OCI-LY7 (cell line): ENCODE results near the gene GOLIM4. TPM values are rescaled to one million over a fixed set of nuclear protein-coding genes. Genes with fewer than 3 reads are reported as not detected.

Experiments
- BruUV-seq: library from RNA; stranded (reverse); fragments of 400-500 nt; replicated peaks from 2 replicates; lab custom pipeline; 2021; lab: Mats Ljungman, UMichigan
- CTCF ChIA-PET: fragments of 300-600 bp; sonication (Branson Sonifier 250); formaldehyde crosslinking; loops from one replicate; lab custom pipeline; 2022; ENCODE audit warnings: antibody characterized with exemption; ENCODE audit not compliant: unreplicated experiment; lab: Charles Lee
- POLR2A ChIA-PET: fragments of 300-600 bp; sonication (Branson Sonifier 250); formaldehyde crosslinking; loops from one replicate; lab custom pipeline; 2022; ENCODE audit warnings: antibody characterized with exemption; lab: Charles Lee
- DNase-seq: peaks from one replicate; pipeline ENCODE4 v3.0.0-alpha.2; 2015; ENCODE audit warnings: low spot score
- H2AFZ ChIP-seq: fragments of 200-600 bp; sonication (generic), shearing (Covaris generic); 2 replicates; pipeline ENCODE4 v1.6.1; 2014; ENCODE audit warnings: mild to moderate bottlenecking, antibody characterized with exemption, low read length, moderate library complexity
- H3K27ac ChIP-seq: fragments of 200-600 bp; sonication (generic); 2 replicates; pipeline ENCODE4 v1.5.1; 2014; ENCODE audit warnings: mixed run types, low read depth, mild to moderate bottlenecking, moderate library complexity, low read length, inconsistent platforms; ENCODE audit not compliant: poor library complexity, severe bottlenecking
- H3K36me3 ChIP-seq: fragments of 200-600 bp; sonication (generic); 2 replicates; pipeline ENCODE4 v1.6.1; 2014; ENCODE audit warnings: mild to moderate bottlenecking, antibody characterized with exemption, low read length, moderate library complexity, mixed read lengths; ENCODE audit not compliant: insufficient read depth
- H3K4me1 ChIP-seq: fragments of 200-600 bp; sonication (generic); 2 replicates; pipeline ENCODE4 v1.5.1; 2014; ENCODE audit warnings: mild to moderate bottlenecking, low read length; ENCODE audit not compliant: insufficient read depth, poor library complexity, severe bottlenecking
- H3K4me2 ChIP-seq: fragments of 200-600 bp; sonication (generic); 2 replicates; pipeline ENCODE4 v1.6.1; 2014; ENCODE audit warnings: mild to moderate bottlenecking, low read length
- H3K4me3 ChIP-seq: fragments of 200-600 bp; sonication (generic); 2 replicates; pipeline ENCODE4 v1.5.1; 2014; ENCODE audit warnings: mild to moderate bottlenecking, low read depth, low read length; ENCODE audit not compliant: poor library complexity, severe bottlenecking
- H3K79me2 ChIP-seq: fragments of 200-600 bp; sonication (generic); 2 replicates; pipeline ENCODE4 v1.6.1; 2016; ENCODE audit warnings: low read depth, mild to moderate bottlenecking, low read length, moderate library complexity, mixed read lengths; ENCODE audit not compliant: insufficient read depth
- H3K9me2 ChIP-seq: fragments of 200-600 bp; sonication (generic); 2 replicates; pipeline ENCODE4 v1.6.1; 2016; ENCODE audit warnings: mild to moderate bottlenecking, low read length, mixed read lengths; ENCODE audit not compliant: insufficient read depth
- H3K9me3 ChIP-seq: fragments of 200-600 bp; sonication (generic); 2 replicates; pipeline ENCODE4 v1.6.1; 2014; ENCODE audit warnings: mild to moderate bottlenecking, mixed run types, low read length, mixed read lengths
- H4K20me1 ChIP-seq: fragments of 200-600 bp; sonication (generic); 2 replicates; pipeline ENCODE4 v1.6.1; 2014; ENCODE audit warnings: mild to moderate bottlenecking, antibody characterized with exemption, low read length, moderate library complexity, mixed read lengths; ENCODE audit not compliant: insufficient read depth
- CTCF ChIP-seq: fragments of 200-600 bp; sonication (generic); conservative IDR thresholded peaks from 2 replicates; pipeline ENCODE4 v1.5.1; 2014; ENCODE audit warnings: mild to moderate bottlenecking, antibody characterized with exemption, low read length, moderate library complexity, mixed read lengths
- EZH2phosphoT487 ChIP-seq: fragments of 200-600 bp; sonication (generic); IDR thresholded peaks from 2 replicates; pipeline ENCODE4 v1.6.1; 2018; ENCODE audit warnings: low read depth, borderline replicate concordance, mild to moderate bottlenecking, mixed run types, antibody characterized with exemption, low read length, moderate library complexity, mixed read lengths
- intact Hi-C: fragments of 100-400 bp; cut with micrococcal nuclease; formaldehyde crosslinking; loops from one replicate; pipeline ENCODE4 v1.10.0; 2022; ENCODE audit not compliant: unreplicated experiment
- total RNA-seq, 2 experiments: library from RNA; depleted of rRNA in 1 of 2; stranded (reverse); fragments of >200 nt in 1 of 2; shearing (Covaris generic) in 1 of 2; gene quantifications; 2 replicates each; pipeline ENCODE4 v1.2.3, GENCODE V29; 2014 to 2022

GOLIM4 gene
- total RNA-seq, 2 experiments from 2014 or later, result 31.2 to 42.8 TPM

- Histone ChIP-seq H3K4me3 (no peak overlapping the region), H3K4me2 (no peak overlapping the region), H3K27ac (no peak overlapping the region), H3K4me1 (no peaks in the 10 kb centered on the region), H3K9me3 (0 out of 2 replicates have a peak, but pooled peaks cover 6% of the 10 kb centered on the region), H2AFZ (no peak overlapping the region), H4K20me1 (no peaks in the 10 kb centered on the region), H3K9me2 (no peaks in the 10 kb centered on the region), H3K79me2 (no peaks in the 10 kb centered on the region), H3K36me3 (no peaks in the 10 kb centered on the region)
- CTCF ChIA-PET, result no interaction called here
- BruUV-seq, result no TSS peak
- intact Hi-C loops, result no loop called here
- POLR2A ChIA-PET, result interaction anchor here (0.9 to 1.0 kb wide), 2 partner anchors 10 to 53 kb away, joined by 3 to 4 read pairs; no protein-coding TSS in a partner anchor
- TF ChIP-seq CTCF (no peak), EZH2phosphoT487 (no peak)
- DNase-seq, result no peak
Measured at GRCh38 chr3:168124791-168125190, 29.1 kb upstream of the GOLIM4 start.

- DNase-seq, result no peak
- no peaks in the 10 kb centered on the region for H4K20me1 ChIP-seq
- CTCF ChIA-PET, result no interaction called here
- H2AFZ ChIP-seq, result no peak overlapping the region
- no peak overlapping the region for H3K27ac ChIP-seq
- BruUV-seq, result no TSS peak
- no peaks in the 10 kb centered on the region for H3K4me1 ChIP-seq
- TF ChIP-seq CTCF, result no peak
- no peak for TF ChIP-seq EZH2phosphoT487
- no peaks in the 10 kb centered on the region for H3K9me2 ChIP-seq
- H3K4me2 ChIP-seq, result no peak overlapping the region
- no peaks in the 10 kb centered on the region for H3K79me2 ChIP-seq
- H3K36me3 ChIP-seq, result no peaks in the 10 kb centered on the region
- H3K4me3 ChIP-seq, result no peak overlapping the region
- intact Hi-C loops, result no loop called here
- 0 out of 2 replicates have a peak, but pooled peaks cover 6% of the 10 kb centered on the region for H3K9me3 ChIP-seq
- POLR2A ChIA-PET, result interaction anchor here (0.5 to 1.0 kb wide), 3 partner anchors 9 to 54 kb away, joined by 3 to 4 read pairs (median 3); no protein-coding TSS in a partner anchor
Measured at GRCh38 chr3:168124291-168124690, 28.6 kb upstream of the GOLIM4 start.
